Breast epithelium (tissue), 3 donors: Measurements from ENCODE around the gene PARD3B.

Source experiments
- CTCF ChIP-seq, 3 donors: fragments of 450-650 bp; IDR thresholded peaks; one replicate each; pipeline ENCODE4 v1.5.1; 2016 to 2017; ENCODE audit warnings: antibody characterized with exemption in 3 of 3, mild to moderate bottlenecking in 3 of 3, moderate library complexity in 3 of 3
- POLR2A ChIP-seq: fragments of 450-650 bp; IDR thresholded peaks from one replicate; pipeline ENCODE4 v1.6.1; 2016; ENCODE audit warnings: antibody characterized with exemption, mild to moderate bottlenecking, moderate library complexity

GRCh38 chr2:205283736-205284270 is 738.5 kb downstream of the PARD3B start:
- TF ChIP-seq POLR2A, result no peak
- no peak for TF ChIP-seq CTCF (IDR thresholded peaks at IDR 0.05)
